GM18498 (cell line): ENCODE measurements around the gene CYP1A2.
"Not testable (repeated sequence)": the region's sequence is repeated elsewhere in the genome, so short reads cannot be mapped to it uniquely, and the experiment has no call there.

ENCODE experiments used
- ATAC-seq: cut with Tn5 transposase; IDR thresholded peaks from one replicate; pipeline ENCODE4 v1.9.1; 2021; ENCODE audit warnings: mild to moderate bottlenecking, moderate library complexity; ENCODE audit not compliant: unreplicated experiment

CYP1A2 gene

DNA sequence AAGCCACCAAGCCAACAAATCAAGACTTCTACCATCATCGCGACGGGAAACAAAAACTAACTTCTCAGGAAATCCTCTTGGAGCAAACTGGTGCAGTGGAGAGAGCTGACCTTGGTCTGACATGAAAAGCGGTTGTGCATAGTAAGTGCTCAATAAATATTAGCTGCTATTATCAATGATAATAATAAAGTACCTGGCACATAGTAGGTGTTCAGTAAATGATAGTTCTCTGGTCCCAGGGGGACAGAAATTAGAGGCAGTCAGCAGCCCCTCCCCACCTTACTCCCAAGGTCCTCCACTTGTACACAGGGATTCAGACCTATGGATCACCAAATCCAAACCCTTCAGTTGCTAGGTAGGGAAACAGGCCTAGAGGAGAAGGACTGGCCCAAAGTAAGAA, 27.2 kb downstream of the CYP1A2 start:
- no peak for ATAC-seq

DNA sequence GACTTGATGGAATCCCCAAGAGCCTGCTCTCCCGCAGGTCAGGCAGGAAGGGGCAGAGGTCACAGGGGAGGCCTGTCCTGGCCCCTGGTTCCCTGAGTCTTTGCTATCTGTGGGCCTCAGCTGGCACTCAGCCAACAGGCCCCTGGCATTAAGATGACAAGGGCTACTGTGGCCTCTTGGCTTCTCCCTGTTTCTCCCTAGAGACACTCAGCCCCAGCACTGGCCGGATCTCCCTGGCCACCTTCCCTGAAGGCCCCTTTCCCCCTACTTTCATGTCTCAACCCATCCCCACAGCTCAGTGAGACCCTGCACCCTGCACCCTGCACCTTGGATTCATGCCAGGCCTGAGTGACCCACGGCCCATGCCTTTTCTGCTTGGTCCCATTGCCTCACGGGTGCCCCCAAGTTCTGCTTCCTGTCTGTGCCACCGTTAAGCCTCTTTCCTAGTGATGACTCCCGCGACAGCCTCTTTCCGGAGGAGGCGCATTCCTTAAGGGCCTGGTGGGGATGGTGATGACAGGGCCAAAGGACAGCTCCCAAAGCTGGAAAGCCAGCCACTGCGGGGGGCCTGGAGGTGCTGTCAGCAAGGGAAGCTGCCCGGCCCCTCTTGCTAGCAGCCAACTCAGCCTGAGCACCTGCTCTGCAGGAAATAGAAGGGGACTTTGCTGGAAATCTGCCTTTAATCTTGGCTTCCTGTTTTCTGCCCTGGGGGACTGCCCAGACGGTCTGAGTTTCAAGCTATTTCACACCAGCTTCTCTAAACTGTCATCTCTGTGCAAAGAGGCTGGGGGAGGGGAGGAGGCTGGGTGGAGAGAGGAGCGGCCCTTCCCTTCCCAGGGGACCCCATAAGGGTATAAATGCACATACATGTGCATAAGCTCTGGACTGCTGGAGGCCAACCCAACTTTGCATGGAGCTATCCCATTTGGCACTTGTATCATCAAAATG, 28.4 kb downstream of the CYP1A2 start:
- peak; percentile 35 for ATAC-seq

DNA sequence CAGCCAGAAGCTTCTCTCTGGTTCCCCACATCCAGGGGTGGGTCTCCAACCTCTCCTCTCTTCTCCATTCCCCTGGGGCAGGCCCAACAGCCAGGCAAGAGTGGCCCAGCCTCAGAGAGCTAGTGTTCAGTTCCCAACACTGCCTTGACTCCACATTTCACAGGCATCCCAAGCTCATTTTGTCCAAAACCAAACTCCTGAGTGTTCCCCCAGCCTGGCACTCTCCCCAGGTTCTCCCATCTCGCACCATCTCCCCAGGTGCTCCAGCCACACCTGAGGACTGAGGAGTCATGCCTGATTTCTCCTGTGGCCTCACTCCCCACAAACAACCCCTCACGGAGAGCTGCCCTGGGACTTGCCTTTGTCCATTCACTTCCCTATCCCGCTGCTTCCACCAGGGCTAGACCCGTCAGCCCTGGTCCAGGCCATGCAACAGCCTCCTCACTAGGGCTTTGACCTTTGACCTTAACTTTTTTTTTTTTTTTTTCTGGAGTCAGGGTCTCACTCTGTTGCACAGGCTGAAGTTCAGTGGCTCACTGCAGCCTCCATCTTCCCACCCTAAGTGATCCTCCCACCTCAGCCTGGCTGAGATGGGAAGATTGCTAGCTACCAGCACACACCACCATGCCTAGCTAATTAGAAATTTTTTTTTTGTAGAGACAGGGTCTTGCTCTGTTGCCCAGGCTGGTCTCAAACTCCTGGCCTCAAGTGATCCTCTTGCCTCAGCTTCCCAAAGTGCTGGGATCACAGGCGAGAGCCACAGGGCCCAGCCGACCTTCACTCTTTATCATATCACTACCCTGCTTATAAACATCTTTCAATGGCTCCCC, 29.3 kb downstream of the CYP1A2 start:
- peak; percentile 1 for ATAC-seq

DNA sequence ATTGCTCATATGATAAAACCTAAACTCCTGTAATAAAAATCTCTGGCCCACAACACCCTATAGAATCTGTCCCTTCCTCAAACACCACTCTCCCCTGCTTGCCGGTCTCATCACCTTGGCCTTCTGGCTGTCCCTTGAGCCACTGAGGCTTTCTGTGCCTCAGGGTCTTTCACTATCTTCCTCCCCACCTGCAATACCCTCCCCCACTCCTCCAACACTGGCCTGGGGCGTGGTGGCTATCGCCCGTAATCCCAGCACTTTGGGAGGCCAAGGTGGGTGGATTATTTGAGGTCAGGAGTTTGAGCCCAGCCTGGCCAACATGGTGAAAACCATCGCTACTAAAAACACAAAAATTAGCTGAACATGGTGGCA, 29.9 kb downstream of the CYP1A2 start:
- ATAC-seq: no peak

DNA sequence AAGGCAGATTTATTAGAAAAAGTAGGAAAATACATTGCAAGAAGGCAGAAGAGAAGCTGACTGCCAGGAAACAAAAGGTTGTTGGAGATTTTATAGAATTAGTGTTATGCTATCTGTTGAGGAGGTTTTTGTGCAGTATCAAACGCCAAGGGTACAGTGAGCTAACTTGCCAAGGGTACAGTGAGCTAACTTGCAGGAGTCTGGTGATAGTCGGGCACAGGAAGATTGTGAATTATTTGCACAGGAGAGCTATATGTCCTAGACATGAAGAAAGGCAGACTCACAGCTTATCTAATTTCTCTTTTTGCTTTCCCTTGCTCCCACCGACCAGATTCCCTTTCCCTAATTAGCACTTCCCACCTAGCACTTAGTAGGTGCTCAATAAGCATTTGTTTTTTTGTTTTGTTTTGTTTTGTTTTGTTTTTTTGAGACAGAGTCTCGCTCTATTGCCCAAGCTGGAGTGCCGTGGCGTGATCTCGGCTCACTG, 30.6 kb downstream of the CYP1A2 start:
- ATAC-seq: no peak

DNA sequence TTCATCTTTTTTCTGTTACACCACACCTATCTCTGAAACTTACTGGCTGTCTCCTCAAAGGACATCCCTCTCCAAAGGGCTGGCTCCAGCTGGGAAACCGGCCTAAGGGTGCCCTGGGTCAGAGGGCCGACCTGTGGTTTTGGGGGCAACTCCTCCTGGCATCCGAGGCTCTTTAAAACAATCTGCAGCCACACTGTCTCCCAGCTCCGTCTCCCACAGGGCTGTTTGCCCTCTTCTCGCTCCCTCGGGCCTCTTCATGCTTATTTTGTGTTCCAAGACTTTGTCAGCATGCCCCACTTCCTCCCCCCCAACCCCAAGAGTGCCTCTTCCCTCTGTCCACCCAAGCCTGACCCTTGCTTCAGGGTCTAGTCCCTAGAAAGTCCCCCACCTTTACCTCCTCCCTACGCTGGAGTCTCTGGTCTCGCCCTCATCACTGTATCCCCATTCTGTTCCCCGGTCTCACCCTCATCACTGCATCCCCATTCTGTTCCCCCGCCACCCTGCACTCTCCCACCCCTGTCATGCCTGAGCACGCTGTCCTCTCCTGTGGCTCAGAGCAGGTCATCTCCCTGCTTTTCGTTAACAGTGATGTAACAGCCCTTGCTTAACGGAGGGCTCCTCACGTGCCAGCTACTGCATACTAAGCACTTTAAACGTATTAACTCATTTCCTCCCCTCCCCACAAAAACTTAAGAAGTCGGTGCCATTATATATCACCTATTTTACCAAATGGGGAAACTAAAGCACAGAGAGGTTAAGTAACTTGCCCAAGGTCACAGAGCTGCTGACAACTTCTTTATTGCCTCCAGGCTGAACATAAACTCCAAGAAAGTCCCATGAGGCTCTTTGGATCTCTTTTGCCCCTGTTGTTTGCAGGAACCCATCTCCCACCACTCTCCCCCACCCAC, 32.1 kb downstream of the CYP1A2 start:
- ATAC-seq: no peak

DNA sequence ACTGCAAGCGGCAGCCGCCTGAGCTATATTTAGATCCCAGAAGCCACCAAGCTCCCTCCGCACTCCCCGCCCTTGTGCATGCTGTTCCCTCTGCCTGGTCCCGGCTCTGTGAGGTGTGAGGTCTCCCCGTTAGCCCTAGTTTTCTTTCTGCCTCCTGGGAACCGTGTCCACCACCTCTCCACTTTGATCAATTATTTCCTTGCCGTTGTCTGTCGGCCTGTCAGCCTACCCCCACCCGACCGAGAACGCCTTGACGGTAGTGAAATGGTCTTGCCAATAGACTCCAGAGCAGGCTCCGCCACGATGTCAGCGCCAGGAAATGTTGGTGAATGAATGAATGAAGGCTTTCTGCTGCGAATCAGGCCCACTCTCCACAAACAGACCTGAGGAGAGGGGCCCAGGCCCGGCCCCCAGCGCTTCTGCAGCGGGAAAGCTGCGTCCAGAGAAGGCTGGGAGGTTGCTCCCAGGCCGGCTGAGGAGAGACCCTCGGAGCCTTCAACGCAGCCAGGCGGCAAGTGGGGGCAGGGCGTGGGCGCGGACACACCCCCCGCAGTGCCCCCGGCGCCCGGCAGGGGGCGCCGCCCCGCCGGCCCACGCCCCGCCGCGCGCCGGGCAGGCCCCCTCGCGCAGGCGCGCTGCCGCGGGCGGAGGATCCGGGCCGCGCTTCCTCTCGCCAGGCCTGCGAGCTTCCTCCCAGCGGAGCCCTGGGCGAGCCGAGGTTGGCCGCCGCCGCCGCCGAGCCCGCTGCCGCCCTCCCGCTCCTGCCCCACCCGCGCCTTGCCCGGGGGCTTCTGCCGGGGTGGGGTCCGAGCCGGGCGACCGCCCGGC, 33.0 kb downstream of the CYP1A2 start, which contains the start of gene CSK:
Gene CSK (plus strand): TSS at position 650 of the 828 bp plus-strand sequence. CDS start 16,218 bp downstream, outside the sequence.
- peak; percentile 47 for ATAC-seq

DNA sequence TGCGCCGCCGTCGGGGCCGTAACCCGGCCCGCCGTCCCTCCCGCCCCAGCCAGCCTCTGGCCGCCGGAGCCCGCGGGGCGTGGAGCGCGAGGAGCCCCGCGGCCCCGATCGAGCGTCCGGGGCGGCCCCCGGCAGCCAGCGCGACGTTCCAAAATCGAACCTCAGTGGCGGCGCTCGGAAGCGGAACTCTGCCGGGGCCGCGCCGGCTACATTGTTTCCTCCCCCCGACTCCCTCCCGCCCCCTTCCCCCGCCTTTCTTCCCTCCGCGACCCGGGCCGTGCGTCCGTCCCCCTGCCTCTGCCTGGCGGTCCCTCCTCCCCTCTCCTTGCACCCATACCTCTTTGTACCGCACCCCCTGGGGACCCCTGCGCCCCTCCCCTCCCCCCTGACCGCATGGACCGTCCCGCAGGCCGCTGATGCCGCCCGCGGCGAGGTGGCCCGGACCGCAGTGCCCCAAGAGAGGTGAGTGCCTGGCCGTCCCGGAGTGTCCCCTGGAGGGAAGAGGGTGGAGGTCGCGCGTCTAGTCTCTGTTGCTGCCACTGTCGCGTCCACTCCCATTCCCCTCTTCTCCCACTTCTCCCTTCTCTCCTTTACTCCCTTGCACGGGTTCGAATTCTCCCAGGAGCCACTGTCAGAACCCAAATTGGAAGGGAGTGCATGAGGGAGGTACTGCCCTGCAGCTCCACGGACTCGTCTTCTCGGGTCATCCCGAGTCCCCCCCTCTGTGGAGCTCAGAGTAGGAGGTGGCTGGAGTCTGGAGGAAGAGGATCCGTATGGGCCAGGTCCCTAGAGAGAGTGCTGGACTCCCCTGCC, 33.8 kb downstream of the CYP1A2 start:
- peak; percentile 20 for ATAC-seq

DNA sequence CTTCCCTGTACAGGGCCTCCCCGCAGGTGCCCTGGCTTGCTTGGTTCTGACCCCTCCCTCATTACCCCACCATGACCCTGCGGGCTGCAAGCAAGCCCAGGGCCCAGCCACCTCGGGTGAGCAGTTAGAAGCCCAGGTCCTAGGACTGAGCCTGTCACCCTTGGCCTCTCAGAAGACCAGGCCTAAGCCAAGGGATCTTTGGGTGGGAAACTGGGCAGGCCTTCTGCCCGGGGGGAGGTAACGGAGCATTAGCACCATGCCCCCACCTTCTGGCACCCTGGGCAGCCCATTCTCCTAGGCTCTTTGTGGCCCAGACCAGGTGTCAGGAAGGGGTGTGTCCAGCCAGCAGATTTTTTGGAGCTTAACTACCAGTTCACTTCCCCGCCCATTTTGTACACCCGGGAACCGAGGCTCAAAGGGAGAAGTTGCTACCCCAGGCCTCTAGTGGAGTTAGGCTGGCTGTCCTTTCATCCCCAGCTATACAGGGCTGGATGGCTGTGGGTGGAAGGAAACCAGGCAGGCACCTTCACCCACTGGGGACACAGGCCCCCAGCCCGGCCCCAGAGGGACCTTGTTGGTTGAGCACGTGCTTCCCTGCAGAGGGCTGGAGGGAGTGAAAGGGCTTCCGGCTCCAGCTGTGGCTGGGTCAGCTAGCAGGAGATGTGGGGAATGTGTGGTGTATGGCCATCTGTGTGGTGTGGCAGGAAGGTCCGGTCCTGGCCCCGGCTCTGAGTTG, 34.6 kb downstream of the CYP1A2 start:
- no peak for ATAC-seq

DNA sequence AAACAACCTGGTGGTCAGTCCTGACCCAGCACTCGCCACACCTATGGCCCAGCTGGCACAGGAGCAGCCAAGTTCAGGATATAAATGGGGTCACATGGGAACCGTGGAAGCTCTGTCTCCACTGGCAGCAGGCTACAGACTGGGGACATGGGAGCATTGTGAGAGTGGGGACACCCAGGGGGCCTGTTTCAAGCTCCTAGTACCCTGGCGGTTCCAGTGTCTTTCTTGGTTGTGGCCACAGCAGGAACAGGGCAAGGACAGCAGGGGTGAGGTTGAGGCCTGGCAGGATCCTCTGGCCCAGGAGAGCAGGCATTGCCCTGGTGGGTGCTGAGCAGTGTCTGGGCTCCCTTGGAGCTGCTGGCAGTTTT, 35.1 kb downstream of the CYP1A2 start:
- no peak for ATAC-seq

DNA sequence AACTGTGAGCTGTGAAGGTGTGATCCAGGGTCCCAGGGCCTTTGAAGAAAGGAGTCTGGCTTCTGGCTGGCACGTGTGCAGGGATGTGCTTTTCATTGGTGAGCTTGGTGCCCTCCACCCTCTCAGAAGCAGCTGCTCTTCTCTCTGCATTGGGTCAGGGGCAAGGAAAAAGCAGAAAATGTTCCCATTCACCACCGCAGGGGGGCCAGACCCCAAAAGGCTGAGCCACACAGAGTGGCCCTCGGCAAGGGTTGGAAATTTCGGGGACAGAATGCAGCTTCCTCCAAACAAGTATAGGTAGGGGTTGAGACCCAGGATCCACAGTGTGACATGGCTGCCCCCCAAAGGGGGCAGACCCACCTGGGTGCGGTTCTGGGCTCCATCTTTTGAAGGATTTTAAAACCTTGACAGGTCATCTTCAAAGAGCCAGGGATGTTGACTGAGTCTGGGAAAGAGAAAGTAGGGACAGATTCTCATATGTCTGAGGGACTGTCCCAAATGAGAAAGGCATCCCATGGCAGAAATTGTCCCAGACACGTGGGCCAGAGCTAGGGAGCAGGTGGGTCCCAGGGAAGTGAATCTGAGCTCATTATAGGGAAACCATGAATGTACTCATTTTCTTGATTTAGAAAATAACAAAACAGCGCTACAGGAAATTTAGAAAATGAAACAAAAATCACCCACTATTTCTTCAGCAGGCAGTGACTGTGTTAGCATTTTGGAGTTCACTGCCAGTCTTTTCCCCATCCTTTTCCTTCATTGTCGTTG, 36.0 kb downstream of the CYP1A2 start:
- no peak for ATAC-seq

DNA sequence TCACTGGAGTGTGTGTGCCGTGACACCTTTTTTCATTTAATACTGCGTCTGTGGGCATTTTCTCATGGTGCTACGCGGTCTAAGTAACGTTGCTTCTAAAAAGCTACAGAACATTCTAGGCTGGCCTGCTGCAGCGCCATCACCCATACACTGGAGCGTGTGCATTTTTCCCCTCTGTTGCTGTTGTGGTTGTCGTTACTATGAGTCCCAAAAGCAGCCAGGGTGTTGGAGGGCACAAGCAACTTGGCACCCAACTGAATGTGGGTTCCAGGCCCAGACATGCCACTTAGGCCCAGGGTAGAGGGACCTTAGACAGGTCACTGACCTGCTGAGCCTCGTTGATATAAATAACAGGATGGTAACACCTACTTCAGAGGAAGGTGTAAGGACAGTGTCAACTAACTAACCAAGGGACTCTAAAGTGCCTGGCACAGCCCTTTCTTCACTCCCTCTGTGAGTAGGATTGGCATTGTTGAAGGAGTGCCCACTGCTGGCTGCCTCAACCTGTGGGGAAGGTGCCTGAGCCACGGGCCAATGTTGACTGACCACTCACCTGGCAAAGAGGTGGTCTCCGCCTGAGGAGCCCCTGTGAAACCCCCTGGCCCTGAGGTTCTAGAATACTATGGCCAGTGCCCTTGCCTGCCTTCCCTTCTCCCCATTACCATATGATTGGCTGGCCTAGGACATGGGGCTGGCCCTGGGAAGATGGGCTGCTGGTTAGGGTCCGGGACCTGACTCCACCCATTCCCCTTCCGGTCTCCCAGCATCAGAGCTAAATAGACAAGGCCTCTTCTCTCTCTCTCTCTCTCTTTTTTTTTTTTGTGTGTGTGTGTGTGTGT, 36.8 kb downstream of the CYP1A2 start:
- ATAC-seq: no peak

DNA sequence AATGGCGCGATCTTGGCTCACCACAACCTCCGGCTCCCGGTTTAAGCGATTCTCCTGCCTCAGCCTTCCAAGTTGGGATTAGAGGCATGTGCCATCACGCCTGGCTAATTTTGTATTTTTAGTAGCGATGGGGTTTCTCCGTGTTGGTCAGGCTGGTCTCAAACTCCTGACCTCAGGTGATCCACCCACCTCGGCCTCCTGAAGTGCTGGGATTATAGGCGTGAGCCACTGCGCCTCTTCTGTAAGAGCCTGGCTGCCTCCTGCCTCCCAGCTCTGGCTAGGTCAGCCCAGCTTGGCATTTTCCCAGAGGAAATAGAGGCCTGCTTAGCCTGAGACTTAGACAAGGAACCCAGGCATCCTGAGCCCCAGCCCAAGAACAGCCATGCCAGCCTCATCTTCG, 37.4 kb downstream of the CYP1A2 start:
- ATAC-seq: not testable (repeated sequence)

DNA sequence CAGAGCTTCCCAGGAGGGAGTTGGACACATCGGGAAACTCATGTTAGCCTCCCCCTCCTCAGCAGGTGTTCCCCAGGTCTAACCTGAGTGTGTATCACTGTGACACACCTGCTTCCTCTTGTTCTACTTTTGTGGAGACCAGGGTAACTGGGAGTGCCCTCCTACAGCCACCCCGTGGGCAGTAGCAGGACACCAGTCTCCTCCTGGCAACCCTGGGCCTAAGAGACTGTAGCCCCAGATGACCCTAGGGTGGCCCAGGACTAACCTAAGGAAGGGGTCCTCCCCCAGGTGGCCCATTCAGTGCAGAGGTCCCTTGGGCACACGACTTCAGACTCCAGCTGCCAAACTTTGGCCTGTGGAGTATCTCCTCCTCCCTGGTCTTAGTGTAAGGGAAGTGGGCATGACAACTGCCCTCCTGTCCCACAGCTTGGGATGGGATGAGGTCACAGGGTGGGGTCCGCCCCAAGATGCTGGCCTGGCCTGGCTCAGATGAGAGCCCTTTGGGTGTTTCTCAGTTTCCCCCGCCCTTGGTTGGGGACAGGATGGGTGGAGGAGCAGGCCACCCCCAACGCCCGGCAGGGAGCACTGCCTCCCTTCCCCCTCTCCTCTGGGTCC, 38.0 kb downstream of the CYP1A2 start:
- ATAC-seq: no peak

DNA sequence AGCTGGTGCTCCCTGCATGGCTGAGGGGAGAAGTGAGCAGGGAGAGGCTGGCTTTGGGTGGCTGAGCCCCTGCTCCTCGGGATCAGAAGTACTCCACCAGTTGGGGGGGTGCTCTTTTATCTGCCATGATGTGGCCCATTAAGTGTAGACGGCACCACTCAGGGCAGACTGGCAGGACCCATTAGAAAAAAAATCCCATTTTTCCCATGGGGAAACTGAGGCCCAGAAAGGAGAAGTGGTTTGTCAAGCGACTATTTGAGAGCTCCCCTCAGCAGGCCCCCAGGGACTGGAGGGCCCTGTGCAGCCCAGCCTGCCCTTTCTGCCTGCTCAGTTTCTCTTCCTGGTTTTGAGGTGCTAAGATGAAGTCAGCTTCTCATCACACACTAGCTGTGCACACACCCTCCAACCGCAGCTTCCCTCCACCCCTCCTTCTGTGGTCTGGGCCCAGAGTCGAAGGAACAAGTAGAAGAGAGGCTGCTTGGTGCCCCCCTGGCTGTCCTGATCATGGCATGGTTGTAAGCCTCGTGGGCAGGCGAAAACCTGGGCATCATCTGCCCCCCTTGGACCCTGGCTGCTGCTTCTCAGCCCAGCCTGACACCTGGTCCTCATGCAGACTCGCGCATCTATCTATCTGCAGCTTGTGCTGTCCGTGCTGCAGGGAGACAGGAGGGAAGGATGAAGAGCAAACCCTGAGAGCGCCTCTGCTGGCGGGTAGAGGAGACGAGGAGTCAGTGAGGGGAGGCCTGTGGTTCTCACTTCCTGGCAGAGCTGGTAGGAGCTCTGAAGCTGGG, 38.8 kb downstream of the CYP1A2 start:
- peak; percentile 52 for ATAC-seq
